HG03060 (cell line): ENCODE measurements around the gene LARGE1.
"Not testable (repeated sequence)": the region's sequence is repeated elsewhere in the genome, so short reads cannot be mapped to it uniquely, and the experiment has no call there.

Experiments
- ATAC-seq: cut with Tn5 transposase; IDR thresholded peaks from one replicate; pipeline ENCODE4 v1.9.1; 2021; ENCODE audit warnings: low read depth, moderate number of reproducible peaks; ENCODE audit not compliant: unreplicated experiment

Gene LARGE1

DNA sequence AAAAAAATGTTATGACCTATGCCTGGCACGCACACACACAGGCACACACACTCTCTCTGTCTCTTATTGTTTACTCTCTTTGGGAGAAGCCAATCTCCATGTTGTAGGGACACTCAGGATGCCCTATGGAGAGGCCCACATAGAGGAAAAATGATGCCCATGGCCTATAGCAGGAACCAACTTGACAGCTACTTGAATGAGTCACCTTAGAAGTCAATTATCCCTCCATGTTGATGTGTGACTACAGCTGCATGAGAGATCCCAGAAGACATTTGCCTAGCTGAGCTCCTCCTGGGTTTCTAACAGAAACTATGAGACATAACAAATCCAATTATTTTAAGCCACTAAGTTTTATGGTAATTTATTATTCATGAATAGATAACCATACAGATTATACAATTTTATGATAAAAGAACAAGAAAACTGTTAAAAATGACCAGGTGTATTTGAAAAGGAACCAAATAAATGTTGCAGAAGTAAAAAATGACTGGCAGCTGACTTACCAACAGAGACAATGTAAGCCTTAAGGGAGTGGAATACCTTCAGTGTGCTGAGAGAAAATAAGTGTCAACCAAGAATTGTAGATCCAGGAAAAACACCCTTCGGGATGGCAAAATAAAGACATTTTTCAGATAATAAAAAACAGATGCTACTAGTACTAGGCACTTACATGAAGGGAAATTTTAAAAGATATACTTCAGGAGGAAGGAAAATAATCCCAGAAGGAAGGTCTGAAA is 458.4 kb downstream of the LARGE1 start:
- no peak for ATAC-seq

DNA sequence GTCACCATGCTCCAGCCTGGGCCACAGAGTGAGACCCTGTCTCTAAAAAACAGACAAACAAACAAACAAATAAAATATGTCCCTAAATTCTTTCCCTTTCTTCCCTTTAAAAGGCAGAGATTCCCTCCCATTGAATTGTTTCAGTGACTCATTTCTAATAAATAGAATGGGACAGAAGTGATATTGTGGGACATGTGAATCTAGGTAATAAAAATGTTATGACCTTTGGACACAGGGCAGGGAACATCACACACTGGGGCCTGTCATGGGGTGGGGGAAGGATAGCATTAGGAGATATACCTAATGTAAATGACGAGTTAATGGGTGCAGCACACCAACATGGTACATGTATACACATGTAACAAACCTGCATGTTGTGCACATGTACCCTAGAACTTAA is 459.0 kb downstream of the LARGE1 start:
- not testable (repeated sequence) for ATAC-seq

DNA sequence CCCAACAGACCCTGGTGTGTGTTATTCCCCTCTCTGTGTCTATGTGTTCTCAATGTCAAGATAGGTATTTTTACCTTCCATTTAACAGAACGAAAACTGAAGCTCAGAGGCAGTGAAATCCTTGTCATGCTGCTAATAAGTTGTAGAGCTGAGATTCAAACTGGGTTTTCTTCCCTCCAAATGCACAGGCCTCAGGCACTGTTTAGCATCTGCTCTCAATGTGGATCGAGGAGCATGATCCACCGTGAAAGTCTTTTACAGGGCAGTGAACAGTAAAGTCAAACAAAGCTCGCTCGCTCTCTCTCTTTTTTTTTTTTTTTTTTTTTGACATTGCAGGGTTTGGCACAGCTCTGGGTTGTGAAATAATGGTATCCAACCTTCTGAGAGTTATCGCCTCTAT is 461.1 kb downstream of the LARGE1 start:
- ATAC-seq: no peak

DNA sequence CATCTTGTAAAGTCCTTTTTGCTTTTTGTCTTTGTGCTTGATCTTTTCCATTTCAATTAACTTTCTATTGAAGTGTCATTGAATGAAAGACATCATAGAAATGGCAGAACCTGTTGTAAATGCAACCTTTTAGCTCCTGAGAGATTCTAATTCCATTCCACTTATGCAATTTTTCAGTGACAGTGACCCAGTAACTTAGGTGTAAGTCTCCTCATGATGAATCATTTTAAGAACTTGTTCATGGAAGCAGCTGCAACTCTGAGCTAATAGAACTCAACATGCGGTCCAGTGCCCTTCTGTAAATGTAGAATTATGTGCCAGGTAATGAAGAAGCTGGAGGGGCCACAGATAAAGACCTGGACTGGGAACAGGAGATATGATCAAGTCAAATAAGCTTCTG is 463.8 kb downstream of the LARGE1 start:
- ATAC-seq: no peak

DNA sequence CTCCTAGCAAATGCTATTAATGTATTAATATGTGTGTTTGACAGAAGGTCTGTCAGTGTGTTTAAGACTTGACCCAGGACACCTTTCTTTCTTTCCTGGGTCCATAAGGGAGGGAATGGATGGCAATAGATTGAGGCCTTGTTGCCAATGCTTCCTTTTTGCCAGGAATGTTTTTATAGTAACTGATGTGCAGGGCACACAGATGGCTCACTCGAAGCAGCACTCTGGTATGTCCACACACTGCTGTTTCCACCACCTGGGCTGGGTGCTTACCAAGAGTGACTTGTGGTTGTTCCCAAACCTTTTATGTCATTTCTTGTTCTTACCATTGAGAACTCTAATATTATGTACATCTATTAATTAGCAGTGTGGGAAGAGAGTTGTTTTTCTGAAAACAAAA is 465.2 kb downstream of the LARGE1 start:
- no peak for ATAC-seq

DNA sequence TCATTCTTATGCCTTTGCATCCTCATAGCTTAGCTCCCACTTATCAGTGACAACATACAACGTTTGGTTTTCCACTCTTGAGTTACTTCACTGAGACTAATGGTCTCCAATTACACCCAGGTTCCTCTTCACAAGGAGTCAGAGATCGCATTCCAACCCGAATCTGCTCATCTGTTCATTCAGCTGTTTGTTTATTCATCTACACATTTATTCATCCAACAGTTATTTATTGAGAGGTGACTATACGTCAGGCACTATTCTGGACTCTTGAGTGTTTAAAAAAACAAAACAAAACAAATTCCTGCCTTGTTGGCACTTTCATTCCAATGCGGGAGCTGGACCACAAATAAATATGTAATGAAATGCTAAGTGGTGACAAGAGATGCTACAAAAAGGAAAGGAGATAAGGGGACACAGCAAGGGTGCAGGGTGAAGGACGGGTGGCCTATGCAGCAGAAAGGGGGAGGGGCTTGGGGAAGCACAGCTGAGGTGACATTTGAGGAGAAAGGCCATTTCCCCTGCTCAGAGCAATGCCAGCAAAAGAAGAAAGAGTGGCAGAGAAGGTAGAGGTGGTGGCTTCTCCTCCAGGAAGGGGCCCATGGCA is 468.3 kb downstream of the LARGE1 start:
- no peak for ATAC-seq

DNA sequence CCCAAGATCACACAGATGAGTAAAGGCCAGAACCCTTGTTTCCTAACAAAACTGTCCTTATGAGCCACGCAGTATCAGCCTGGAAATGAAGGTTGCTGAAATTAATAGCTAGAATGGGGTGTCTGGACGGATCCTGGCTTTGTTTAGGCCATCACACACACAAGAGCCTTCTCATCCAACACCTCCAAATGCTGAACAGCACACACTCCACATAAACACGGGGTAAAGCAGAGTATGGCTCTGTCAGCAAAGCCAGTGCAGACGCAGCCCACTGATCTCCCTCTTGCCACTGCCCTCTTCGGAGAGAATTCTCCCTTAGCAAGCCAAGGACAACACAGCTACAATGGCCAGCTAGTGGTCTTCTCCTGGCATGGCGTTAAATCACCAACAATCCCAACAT is 469.5 kb downstream of the LARGE1 start:
- no peak for ATAC-seq

DNA sequence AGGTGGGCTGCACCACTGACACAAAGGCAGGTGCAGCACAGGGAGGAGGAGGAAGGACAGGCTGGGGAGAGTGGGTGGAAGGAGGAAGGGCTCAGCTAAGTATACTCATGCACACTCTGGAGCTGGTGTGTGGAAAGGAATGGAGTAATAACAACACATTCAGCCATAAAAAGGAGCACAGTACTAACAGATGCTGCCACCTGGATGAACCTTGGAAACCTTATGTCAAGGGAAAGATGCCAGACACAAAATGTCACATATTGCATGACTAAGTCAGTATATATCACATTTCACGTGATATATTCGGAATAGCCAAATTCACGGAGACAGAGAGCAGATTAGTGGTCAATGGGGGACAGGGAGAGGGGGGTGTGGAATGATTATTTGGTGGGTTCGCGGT is 472.5 kb downstream of the LARGE1 start:
- no peak for ATAC-seq

DNA sequence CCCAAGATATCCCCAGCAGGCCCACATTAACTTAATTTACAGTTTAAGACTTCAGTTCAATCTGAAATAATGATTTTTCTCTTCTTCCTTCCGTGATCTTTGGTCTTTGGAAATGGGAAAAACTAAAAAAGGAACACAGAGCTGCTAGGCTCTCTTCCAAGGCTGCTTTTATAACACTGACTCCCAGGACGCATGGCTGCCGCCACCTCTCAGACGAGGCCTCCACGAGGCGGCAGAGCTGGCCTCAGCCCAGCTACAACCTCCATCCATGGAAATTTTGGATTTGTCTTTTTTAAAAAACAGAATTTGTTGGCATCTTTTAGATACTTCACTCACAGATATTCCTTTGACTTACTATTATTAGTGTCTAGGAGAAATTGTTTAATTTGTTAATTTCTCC is 476.6 kb downstream of the LARGE1 start:
- no peak for ATAC-seq

DNA sequence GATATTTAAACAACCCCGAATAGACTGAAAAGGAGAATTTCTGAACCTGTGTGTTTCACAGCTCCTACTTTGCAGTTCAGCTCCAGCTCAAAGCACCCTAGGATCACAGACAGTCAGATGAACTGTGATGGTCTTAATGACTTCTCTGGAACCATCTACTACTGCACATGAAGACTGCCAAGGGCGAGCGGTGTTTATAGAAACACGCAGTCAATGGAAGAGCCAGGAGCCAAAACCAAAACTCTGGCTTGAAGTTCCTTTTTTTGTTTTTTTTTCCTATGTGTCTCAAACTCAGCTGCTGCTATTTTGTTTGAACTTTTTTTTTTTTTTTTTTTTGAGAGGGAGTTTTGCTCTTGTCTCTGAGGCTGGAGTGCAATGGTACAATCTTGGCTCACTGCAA is 479.5 kb downstream of the LARGE1 start:
- no peak for ATAC-seq

DNA sequence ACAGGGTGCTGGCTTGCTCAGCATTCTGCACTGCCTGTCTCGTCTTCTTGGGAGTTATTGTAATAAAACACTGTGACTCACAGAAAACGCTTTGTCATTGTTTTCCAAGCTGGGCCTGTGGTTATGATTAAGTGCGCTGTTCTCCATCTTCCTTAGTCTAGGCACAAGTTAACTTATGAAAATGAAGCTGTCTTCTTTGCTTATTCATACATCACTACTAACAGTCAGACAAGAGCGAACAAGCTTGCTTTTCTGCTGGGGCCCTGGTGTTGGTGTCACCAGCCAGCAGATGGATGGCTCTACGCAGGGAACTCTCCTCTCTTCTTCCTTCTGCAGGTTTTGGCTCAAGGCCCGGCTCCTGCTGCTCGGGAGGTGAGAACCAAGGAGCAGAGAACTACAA is 482.0 kb downstream of the LARGE1 start:
- ATAC-seq: no peak

DNA sequence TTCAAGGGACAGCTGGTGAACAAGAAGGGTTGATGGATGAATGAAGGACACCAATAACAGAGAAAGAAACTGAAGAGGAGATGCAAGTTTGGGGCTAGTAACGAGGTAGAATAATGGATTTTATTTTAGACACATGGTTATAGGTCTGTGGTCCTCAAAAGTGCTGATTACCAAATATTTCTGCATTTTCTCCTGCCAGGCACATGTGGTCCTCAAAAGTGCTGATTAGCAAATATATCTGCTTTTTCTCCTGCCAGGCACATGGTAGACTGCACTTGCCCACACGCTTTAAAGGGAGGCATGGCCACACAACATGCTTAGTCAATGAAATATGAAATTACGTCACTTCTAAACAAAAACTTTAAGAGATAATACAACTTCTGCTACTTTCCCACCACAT is 489.0 kb downstream of the LARGE1 start:
- no peak for ATAC-seq

DNA sequence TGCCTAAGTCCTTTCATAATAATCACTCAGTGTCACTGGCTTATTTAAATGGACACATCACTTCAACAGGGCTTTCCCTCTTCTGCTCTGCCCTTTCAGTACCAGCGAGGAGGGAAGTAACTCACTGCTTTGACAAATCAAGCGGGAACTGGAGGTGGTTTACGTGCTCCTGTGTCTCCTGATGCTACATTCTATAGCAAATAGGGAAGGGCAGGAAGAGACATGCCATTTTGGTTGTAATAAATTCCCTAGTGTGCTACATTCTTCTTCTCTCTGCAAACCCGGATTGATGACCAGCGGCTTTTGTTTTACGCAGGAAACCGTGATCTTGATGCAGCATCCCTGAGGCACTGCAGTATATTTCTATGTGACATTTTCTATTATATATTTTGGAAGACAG is 491.0 kb downstream of the LARGE1 start:
- ATAC-seq: no peak

DNA sequence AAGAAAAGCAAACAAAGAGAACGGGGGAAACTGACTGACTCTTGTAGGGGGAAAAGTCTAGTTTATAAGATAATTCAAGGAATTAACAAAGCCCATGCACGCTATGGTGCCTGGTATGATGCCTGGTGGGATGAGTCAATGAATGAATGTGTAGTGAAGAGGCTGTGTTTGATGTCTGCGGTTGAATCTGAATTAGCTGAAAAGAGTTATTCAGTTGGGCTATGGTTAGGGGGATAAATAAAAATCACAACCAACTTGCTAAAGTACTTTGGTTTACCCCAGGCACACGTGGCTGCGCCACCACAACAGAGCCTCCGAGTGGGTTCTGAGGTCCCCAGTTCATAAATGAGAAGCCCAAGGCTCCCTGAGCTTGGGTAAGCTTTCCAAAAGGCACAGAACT is 492.8 kb downstream of the LARGE1 start:
- ATAC-seq: no peak

DNA sequence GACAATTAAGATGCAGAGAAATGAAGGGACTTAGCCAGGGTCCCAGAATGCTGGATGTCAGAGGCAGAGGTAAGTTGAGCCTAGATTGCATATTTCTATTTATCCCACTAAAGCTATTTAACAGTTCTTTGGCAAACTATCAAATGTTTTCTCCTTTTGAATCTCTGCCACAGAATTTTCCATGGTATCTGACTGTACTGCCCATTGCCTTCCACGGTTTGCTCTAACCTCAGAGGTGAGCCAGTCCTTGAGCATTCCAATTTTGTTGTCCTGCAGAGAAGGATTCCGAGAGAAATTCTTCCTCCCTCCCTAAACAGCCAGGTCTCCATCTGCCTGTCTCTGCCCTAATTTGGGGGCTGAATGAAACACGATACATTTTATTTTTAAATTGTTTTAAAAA is 493.8 kb downstream of the LARGE1 start:
- ATAC-seq: no peak

DNA sequence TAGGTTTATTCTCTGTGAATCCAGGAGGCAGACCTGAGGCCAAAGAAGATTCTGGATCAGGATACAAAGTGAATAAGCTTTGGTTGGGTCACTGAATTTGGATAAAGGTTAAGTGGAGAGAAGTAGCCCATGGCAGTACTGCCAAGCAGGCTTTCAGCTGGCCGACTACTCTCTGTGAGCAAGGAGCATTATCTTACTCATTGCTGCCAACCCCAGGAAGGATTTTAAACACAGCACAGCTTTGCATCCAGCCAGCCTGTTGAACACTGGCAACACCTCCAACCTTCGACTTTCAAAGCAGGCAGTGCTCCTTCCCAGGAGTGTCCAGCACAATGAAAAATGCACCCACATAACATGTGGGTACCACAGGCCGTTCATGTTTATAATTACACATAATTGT is 498.4 kb downstream of the LARGE1 start:
- ATAC-seq: no peak

DNA sequence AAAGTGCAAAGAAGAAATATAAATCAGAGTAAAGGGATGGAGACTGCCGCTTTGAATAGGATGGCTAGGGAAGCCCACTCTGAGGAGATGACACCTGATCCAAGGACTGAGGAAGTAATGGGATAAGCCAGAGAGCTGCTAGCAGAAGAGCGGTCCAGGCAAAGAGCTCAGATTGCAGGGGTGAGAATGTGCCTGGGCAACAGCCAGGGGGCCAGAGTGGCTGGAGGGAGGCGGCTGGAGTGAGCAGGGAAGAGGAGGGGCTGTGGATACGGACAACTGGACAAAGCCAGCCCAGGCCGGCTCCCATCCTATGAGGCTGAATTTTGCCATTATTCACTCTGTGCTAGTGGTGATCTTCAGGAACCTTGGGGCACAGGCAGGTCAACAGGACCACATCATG is 501.8 kb downstream of the LARGE1 start:
- ATAC-seq: no peak

DNA sequence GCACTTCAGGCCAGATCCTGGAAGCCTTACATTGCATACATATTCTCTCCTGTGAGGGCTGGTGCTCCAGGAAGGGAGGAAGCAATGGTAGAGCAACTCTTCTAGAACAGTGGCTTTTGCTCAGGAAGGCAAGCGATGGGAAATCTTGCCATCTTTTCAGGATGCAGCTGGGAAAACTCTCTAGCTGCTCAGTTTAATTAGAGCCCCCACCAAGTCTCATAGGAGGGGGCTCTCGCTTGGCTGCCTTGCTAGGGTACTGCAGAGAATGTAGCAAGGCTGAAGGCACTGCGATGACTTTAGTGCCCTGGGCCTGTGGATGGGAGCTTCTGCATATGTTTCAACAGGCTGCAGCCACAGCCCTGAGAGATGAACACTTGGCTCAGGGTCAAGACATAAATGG is 504.9 kb downstream of the LARGE1 start:
- no peak for ATAC-seq

DNA sequence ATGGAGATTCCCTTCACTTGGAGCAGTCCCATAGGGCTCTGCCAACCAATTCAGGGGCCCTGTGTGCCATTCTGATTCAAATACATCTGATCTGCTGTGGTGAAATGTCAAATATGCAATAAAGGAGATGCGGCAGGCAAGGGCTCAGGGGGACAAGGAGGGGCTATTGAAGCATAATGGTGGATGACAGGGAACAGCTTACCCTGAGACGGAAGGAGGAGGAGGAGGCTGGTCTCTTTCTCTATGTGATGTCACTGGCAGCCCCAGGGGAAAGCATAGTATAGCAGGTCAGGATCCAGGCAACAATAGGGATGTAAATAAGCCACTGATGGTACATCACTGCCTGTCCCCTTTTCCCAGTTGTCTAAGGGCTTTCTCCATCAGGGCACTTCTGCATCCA is 511.2 kb downstream of the LARGE1 start:
- ATAC-seq: no peak

DNA sequence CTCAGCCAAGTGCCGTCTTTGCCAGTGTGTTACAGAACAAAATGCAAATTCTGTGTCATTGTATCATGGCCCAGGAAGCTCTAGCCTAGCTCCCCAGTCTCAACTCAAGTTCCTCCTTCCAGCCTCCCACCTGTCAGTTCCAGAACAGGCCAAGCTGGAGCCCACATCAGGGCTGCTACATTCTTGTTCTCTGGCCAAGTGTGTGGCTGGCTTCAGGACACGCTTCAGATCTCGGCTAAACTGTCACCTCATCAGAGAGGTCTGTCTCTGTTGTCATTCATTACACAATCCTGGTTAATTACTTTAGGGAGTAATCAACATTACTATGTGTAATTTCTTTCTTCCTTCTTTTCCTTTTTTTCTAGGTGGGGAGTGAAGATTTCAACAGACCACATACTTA is 515.1 kb downstream of the LARGE1 start:
- ATAC-seq: no peak

DNA sequence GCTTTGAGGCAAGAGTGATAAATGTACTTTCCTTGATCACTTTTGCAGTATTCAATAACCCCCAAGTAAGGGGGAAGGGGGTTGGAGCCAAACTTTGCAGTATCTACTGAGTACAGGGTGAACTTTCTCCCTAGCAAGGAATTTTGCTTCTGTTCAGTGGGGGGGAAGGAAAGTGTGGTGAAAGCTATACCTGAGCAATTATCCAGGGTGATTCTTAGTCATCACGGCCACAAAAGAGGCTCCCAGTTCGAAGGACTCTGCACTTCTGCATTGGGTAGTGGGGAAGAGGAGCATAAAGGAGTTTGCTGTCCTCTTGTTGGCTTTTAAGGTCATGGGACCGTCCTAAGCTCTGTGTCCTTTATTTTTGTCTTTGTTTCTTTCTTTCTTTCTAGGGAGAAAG is 515.6 kb downstream of the LARGE1 start:
- ATAC-seq: no peak

DNA sequence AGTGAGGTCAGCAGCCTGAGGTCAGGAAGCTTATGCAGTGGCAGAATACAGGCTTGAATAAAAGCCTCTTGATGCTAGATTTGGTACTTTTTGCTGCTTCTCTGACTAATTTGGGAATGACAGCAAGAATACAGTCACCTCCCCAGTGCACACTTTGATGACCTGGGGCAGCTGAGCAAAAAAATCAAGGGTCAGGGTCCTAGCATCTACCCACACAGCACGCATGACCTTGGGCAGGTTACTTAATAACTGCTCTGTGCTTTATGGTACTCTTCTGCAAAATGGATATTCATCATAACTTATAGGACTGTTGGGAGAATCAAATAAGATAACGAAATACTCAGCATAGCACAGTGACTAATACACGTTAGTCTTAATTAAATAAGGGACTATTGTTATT is 518.0 kb downstream of the LARGE1 start:
- no peak for ATAC-seq

DNA sequence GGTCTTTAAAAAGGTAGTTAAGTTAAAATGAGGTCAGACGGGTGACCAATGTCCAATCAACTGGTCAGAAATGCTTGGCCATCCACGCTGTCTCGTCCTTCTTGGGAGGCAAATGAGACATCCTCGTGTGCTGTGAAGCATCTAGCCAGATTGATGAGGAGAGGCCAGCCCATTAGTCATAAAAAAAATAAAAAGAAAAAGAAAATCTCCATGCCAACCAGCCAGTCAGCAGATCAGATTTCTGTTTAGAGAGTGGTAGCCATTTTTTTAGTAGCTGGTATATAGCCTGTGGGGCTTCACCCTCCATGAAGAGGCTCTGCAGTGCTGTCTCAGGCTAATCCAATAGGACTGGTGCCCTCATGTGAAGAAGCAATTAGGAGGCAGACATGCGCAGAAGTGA is 519.0 kb downstream of the LARGE1 start:
- ATAC-seq: no peak
